Endothelial cell of umbilical vein (primary cell): ENCODE measurements around the gene STARD6.

ENCODE experiments used
- CTCF ChIP-seq, 2 donors: IDR thresholded peaks; 1 replicate in 1 of 2; 2 replicates in 1 of 2; pipeline ENCODE4 v1.5.1; 2011; ENCODE audit warnings: low read length in 2 of 2, mild to moderate bottlenecking in 2 of 2, moderate library complexity in 2 of 2, control low read depth in 1 of 2, inconsistent platforms in 1 of 2, low read depth in 1 of 2; ENCODE audit not compliant: insufficient read depth in 1 of 2; ENCODE audit errors: extremely low read depth in 1 of 2
- EZH2 ChIP-seq: IDR thresholded peaks from 2 replicates; pipeline ENCODE4 v1.6.1; 2012; ENCODE audit warnings: borderline replicate concordance, low read depth, mild to moderate bottlenecking, moderate library complexity, low read length, inconsistent platforms; ENCODE audit not compliant: severe bottlenecking
- FOS ChIP-seq: IDR thresholded peaks from 2 replicates; pipeline ENCODE4 v1.6.1; 2011; ENCODE audit warnings: mild to moderate bottlenecking, low read length, moderate library complexity, borderline replicate concordance; ENCODE audit not compliant: insufficient read depth
- JUN ChIP-seq: IDR thresholded peaks from 2 replicates; pipeline ENCODE4 v1.6.1; 2011; ENCODE audit warnings: borderline replicate concordance, low read depth; ENCODE audit not compliant: insufficient read length, insufficient read depth
- POLR2A ChIP-seq: IDR thresholded peaks from 2 replicates; pipeline ENCODE4 v1.6.1; 2012; ENCODE audit warnings: low read depth, mild to moderate bottlenecking, control low read depth, low read length

- no peak for TF ChIP-seq FOS
- TF ChIP-seq POLR2A: no peak
- TF ChIP-seq CTCF (IDR thresholded peaks at IDR 0.05; ENCODE audit: extremely low read depth in 1 of 2, insufficient read depth in 1 of 2, low read depth in 1 of 2, low read length in 2 of 2): no peak
- TF ChIP-seq EZH2: no peak
- TF ChIP-seq JUN: no peak
Measured at GRCh38 chr18:54393648-54394294, 36.1 kb upstream of the STARD6 start.
